PC-9 (cell line): ENCODE results near the gene CHMP4B.

Experiments used
- CTCF ChIP-seq: fragments of 200-600 bp; sonication (generic); conservative IDR thresholded peaks from 2 replicates; pipeline ENCODE4 v1.6.1; 2017; ENCODE audit warnings: mixed run types, antibody characterized with exemption, mild to moderate bottlenecking, moderate library complexity
- EZH2 ChIP-seq: fragments of 200-600 bp; sonication (generic); IDR thresholded peaks from 2 replicates; pipeline ENCODE4 v1.8.0; 2017; ENCODE audit warnings: antibody characterized with exemption, low read depth

- TF ChIP-seq EZH2 = no peak
- no peak for TF ChIP-seq CTCF
Observed at GRCh38 chr20:33791540-33791939, 19.6 kb upstream of the CHMP4B start.
